DOHH2 (cell line): ENCODE results near the gene CFAP74.

Source experiments
- H3F3A ChIP-seq: fragments of 200-600 bp; sonication (generic), shearing (Covaris generic); 2 replicates; pipeline ENCODE4 v1.6.0; 2016; ENCODE audit warnings: antibody characterized with exemption, mild to moderate bottlenecking; ENCODE audit not compliant: control insufficient read depth, insufficient read depth
- H3K27ac ChIP-seq: fragments of 200-600 bp; sonication (generic); 2 replicates; pipeline ENCODE4 v1.5.1; 2014; ENCODE audit warnings: low read depth, mild to moderate bottlenecking, low read length, moderate library complexity
- H3K27me3 ChIP-seq: fragments of 200-600 bp; sonication (generic); 2 replicates; pipeline ENCODE4 v1.6.1; 2014; ENCODE audit warnings: mild to moderate bottlenecking, low read length, mixed read lengths; ENCODE audit not compliant: control insufficient read depth
- H3K36me3 ChIP-seq: fragments of 200-600 bp; sonication (generic); 2 replicates; pipeline ENCODE4 v1.6.1; 2014; ENCODE audit warnings: mild to moderate bottlenecking, low read length, moderate library complexity, mixed read lengths; ENCODE audit not compliant: control insufficient read depth
- H3K4me1 ChIP-seq: fragments of 200-600 bp; sonication (generic); 2 replicates; pipeline ENCODE4 v1.6.1; 2014; ENCODE audit warnings: mild to moderate bottlenecking, low read length, mixed read lengths; ENCODE audit not compliant: control insufficient read depth
- H3K4me2 ChIP-seq: fragments of 200-600 bp; sonication (generic); 2 replicates; pipeline ENCODE4 v1.6.0; 2014; ENCODE audit warnings: mild to moderate bottlenecking, low read length, moderate library complexity
- H3K4me3 ChIP-seq: fragments of 200-600 bp; sonication (generic); 2 replicates; pipeline ENCODE4 v1.5.1; 2014; ENCODE audit warnings: mild to moderate bottlenecking, low read length, mixed read lengths
- H3K79me2 ChIP-seq: fragments of 200-600 bp; sonication (generic); 2 replicates; pipeline ENCODE4 v1.6.1; 2014; ENCODE audit warnings: mild to moderate bottlenecking, low read length, mixed read lengths; ENCODE audit not compliant: control insufficient read depth
- H3K9me2 ChIP-seq: fragments of 200-600 bp; sonication (generic); replicated peaks from 2 replicates; pipeline ENCODE4 v1.6.1; 2014; ENCODE audit warnings: mild to moderate bottlenecking, low read length, mixed read lengths; ENCODE audit not compliant: control insufficient read depth
- H3K9me3 ChIP-seq: fragments of 200-600 bp; sonication (generic); 2 replicates; pipeline ENCODE4 v1.6.1; 2014; ENCODE audit warnings: antibody characterized with exemption, low read length, mixed read lengths; ENCODE audit not compliant: control insufficient read depth, insufficient read depth
- H4K20me1 ChIP-seq: fragments of 200-600 bp; sonication (generic); 2 replicates; pipeline ENCODE4 v1.6.0; 2014; ENCODE audit warnings: low read depth, mild to moderate bottlenecking, antibody characterized with exemption, low read length, moderate library complexity; ENCODE audit not compliant: control insufficient read depth, insufficient read depth
- EZH2phosphoT487 ChIP-seq: fragments of 200-600 bp; sonication (generic); IDR thresholded peaks from 2 replicates; pipeline ENCODE4 v1.6.1; 2017; ENCODE audit warnings: borderline replicate concordance, mild to moderate bottlenecking, antibody characterized with exemption, low read length, moderate library complexity, mixed read lengths
- TF ChIP-seq, protein P1 (sequence below): fragments of 200-600 bp; sonication (generic); IDR thresholded peaks from one replicate; pipeline ENCODE4 v1.5.1; 2014; ENCODE audit warnings: antibody characterized with exemption, mild to moderate bottlenecking, low read depth, low read length; ENCODE audit not compliant: poor library complexity, severe bottlenecking

The CFAP74 gene

GRCh38 chr1:2041887-2042286 is 38.3 kb upstream of the CFAP74 start:
- Histone ChIP-seq H3F3A (no peaks in the 10 kb centered on the region), H4K20me1 (no peaks in the 10 kb centered on the region), H3K27ac (no peak overlapping the region), H3K4me1 (peaks cover 10% of the 10 kb centered on the region), H3K36me3 (no peaks in the 10 kb centered on the region), H3K27me3 (no peaks in the 10 kb centered on the region), H3K9me2 (no peaks in the 10 kb centered on the region), H3K4me2 (no peak overlapping the region), H3K9me3 (no peaks in the 10 kb centered on the region), H3K79me2 (no peaks in the 10 kb centered on the region), H3K4me3 (no peak overlapping the region)
- no peak for TF ChIP-seq EZH2phosphoT487
- TF ChIP-seq, protein P1, sequence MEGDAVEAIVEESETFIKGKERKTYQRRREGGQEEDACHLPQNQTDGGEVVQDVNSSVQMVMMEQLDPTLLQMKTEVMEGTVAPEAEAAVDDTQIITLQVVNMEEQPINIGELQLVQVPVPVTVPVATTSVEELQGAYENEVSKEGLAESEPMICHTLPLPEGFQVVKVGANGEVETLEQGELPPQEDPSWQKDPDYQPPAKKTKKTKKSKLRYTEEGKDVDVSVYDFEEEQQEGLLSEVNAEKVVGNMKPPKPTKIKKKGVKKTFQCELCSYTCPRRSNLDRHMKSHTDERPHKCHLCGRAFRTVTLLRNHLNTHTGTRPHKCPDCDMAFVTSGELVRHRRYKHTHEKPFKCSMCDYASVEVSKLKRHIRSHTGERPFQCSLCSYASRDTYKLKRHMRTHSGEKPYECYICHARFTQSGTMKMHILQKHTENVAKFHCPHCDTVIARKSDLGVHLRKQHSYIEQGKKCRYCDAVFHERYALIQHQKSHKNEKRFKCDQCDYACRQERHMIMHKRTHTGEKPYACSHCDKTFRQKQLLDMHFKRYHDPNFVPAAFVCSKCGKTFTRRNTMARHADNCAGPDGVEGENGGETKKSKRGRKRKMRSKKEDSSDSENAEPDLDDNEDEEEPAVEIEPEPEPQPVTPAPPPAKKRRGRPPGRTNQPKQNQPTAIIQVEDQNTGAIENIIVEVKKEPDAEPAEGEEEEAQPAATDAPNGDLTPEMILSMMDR = no peak

DNA sequence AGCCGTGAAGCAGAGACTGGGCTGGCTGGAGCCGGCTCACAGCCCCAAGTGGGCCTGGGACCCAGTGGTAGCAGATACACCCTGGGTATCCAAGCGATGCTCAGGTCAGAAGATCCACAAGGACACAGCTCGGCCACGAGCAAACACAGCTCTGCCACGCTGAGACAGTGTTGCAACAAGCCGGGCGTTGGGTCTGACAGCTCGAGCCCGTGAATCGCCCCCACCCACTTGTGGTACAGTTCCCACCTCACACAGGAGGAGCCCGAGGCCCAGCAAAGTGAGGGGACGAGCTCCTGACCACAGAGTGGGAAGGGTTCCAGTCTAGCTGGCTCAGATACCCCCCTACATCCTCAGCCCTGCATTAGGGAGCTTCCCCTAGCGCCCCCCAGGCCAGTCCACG is 37.7 kb upstream of the CFAP74 start:
- Histone ChIP-seq H4K20me1 (no peaks in the 10 kb centered on the region), H3K4me1 (peaks cover 10% of the 10 kb centered on the region), H3K27me3 (no peaks in the 10 kb centered on the region), H3K79me2 (no peaks in the 10 kb centered on the region), H3K4me2 (no peak overlapping the region), H3K9me3 (no peaks in the 10 kb centered on the region), H3K36me3 (no peaks in the 10 kb centered on the region), H3K27ac (no peak overlapping the region), H3K4me3 (no peak overlapping the region), H3F3A (no peaks in the 10 kb centered on the region), H3K9me2 (no peaks in the 10 kb centered on the region)
- no peak for TF ChIP-seq EZH2phosphoT487
- TF ChIP-seq, protein P1 = no peak

DNA sequence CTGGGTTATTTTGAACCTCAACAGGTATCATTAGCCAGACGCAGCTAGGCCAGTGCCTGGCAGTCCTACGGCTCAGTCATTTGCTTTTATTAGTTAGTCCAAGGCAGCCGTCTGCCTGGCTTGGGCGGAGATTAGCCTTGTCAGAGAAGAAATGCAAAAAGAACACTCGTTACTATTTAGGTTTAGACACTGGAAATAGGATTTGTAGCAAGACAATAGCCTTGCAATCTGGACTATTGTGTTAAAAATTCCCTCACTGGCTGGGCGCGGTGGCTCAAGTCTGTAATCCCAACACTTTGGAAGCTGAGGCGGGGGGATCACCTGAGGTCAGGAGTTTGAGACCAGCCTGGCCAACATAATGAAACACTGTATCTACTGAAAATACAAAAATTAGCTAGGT is 35.7 kb upstream of the CFAP74 start:
- H4K20me1 ChIP-seq = no peaks in the 10 kb centered on the region
- H3K27me3 ChIP-seq = no peaks in the 10 kb centered on the region
- no peaks in the 10 kb centered on the region for H3K4me1 ChIP-seq
- H3K4me3 ChIP-seq = no peak overlapping the region
- no peak overlapping the region for H3K27ac ChIP-seq
- H3K9me3 ChIP-seq = no peaks in the 10 kb centered on the region
- H3K9me2 ChIP-seq = no peaks in the 10 kb centered on the region
- no peaks in the 10 kb centered on the region for H3K79me2 ChIP-seq
- no peak overlapping the region for H3K4me2 ChIP-seq
- H3K36me3 ChIP-seq = no peaks in the 10 kb centered on the region
- TF ChIP-seq, protein P1 = no peak
- no peak for TF ChIP-seq EZH2phosphoT487
- no peaks in the 10 kb centered on the region for H3F3A ChIP-seq

DNA sequence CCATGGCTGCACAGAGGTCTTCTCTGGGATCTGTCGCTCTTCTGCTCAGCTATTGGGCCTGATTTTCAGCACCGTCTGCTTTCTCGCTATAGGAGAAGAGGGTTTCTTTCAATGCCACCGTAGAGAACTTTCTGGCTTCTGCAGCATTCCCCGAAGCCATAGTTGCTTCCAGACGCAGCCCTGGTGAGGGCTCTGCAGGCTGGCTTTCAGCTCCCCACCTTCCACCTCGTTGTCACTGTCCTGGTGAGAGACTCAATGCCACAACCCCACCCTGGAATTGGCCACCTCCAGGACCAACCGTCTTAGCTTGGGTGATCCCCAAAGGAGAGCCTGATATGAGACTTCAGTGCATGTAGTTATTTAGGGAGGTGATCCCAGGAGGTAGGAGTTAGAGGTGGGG is 34.6 kb upstream of the CFAP74 start:
- Histone ChIP-seq H3K4me1 (no peaks in the 10 kb centered on the region), H3K27ac (no peak overlapping the region), H4K20me1 (no peaks in the 10 kb centered on the region), H3K9me3 (no peaks in the 10 kb centered on the region), H3K79me2 (no peaks in the 10 kb centered on the region), H3K4me2 (no peak overlapping the region), H3F3A (no peaks in the 10 kb centered on the region), H3K27me3 (no peaks in the 10 kb centered on the region), H3K36me3 (no peaks in the 10 kb centered on the region), H3K4me3 (no peak overlapping the region), H3K9me2 (no peaks in the 10 kb centered on the region)
- no peak for TF ChIP-seq EZH2phosphoT487
- TF ChIP-seq, protein P1 = no peak
